Measurements from ENCODE around the gene ZMYM2.

Gene ZMYM2

GRCh38 chr13:20049558-20050473, 91.3 kb downstream of the ZMYM2 start:
- no peak for DNase-seq

DNA sequence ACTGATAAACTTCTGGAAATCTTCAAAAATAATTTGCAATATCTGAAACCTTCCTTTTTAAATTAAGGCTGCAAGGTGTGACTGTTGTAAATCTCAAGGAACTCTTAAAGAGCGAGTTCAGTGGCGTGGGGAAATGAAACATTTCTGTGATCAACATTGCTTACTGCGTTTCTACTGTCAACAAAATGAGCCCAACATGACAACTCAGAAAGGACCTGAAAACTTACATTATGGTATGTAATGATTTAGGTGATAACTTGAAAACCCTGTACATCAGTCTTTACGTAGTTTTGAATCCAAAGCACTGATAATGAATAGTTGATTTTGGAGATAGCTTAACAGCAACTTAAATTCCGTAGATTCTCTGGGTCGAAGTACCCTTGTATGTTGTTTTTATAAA, 92.8 kb downstream of the ZMYM2 start:
- no peak for DNase-seq

GRCh38 chr13:20053016-20053415, 94.5 kb downstream of the ZMYM2 start:
- DNase-seq: no peak

DNA sequence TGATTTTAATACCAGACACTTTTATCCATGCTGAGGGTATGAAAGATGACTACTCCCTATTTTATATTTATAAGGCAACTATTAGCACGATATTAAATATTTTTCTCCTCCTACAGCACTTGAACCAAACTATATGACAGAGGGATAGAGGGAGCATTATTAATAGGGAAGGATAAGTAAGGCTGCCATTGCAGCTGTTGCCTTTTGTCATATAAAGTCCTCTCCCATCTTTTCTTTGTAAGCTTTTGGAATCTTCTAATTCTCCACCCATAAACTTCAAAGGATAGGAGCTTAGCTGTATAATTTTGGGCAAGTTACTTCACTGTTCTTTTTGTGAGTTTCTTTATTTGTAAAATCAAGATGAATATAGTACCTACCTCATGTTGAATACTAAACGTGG, 95.4 kb downstream of the ZMYM2 start:
- DNase-seq: no peak

DNA sequence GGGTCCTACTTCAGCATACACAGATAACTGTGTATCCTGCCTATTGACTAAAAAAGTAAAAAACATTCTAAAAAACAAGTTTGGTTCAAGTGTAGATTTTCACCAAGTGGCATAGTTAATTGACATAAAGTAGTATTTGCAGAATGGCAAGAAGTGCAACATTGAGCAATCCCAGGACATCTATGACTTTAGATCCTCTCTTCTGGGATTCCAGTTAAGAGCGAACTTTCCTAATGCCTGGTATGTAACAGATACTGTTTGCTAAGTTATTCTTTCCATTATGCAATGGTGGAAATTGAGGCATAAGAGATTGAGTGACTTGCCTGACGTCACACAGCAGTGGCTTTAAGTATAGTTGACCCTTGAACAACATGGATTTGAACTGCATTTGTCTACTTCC, 96.1 kb downstream of the ZMYM2 start:
- no peak for DNase-seq

- no peak for DNase-seq
Observed at GRCh38 chr13:20057214-20057613, 98.7 kb downstream of the ZMYM2 start.

- DNase-seq: no peak
Observed at GRCh38 chr13:20057963-20058362, 99.4 kb downstream of the ZMYM2 start.

GRCh38 chr13:20058476-20058875, 99.9 kb downstream of the ZMYM2 start:
- DNase-seq: no peak

DNA sequence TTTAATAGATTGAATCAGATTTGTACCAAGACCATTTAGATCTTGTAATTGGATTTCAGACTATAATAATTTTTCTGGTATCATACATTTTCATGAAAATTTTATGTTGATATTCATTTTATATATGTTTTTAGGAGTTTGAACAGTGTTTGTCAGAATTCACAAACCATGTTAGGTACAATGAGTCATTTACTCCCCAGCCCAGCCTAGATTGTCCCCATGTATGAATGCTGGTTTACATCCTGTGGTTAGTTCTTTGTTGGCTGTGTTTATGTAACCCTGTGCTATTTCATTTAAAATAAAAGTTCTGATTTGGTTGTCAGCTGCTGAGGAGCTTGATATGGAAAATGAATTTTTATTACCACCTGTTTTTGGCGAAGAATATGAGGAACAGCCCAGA, 105.6 kb downstream of the ZMYM2 start:
- DNase-seq: no peak

DNA sequence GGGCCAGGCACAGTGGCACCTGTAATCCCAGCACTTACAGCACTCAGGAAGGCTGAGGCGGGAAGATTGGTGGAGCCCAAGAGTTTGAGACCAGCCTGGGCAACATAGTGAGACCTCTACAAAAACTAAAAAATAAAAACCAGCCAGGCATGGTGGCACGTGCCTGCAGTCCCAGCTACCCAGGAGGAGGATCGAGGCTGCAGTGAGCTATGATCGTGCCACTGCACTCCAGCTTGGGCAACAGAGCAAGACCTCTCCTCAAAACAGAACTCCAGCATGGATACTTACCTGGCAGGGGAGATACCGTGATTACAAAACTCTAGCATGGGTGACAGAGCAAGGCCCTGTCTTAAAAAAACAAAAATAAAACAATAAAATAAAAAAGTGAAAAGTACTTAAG, 107.0 kb downstream of the ZMYM2 start:
- DNase-seq: no peak

DNA sequence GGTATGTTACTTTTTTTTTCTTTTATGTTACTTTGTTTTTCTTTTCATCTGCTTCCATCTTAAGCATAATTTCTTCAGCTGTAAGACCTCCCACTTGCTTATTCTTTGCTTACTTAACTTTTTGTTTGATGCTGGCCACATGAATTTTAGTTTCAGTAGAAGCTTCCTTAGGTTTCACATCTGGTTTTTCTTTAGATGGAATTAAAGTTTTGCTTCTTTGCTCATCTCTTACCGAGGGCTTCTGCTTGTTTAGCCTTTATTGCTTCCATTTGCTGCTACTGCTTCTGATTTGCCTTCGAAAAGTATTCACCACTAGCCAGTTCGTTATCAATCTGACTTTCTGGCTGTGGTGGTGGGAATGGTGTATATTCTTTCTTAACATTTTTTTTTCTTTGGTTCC, 111.4 kb downstream of the ZMYM2 start:
- DNase-seq: no peak

DNA sequence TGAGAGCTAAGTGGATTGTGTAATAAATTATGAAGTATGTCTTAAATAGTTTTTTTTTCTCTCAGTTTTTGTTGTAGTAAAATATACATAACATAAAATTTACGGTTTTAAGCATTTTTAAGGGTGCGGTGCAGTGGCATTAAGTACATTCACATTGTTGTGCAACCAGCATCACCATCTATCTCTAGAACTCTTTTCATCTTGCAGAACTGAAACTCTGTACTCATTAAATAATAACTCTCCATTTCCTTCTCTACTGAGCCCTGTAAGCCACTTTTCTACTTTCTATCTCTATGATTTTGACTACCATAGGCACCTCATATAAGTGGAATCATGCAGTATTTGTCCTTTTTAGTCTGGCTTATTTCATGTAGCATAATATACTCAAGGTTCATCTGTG, 115.2 kb downstream of the ZMYM2 start:
- DNase-seq: no peak

- DNase-seq: no peak
Observed at GRCh38 chr13:20074966-20075365, 116.4 kb downstream of the ZMYM2 start.

- DNase-seq: no peak
Observed at GRCh38 chr13:20077086-20077485, 118.6 kb downstream of the ZMYM2 start.

DNA sequence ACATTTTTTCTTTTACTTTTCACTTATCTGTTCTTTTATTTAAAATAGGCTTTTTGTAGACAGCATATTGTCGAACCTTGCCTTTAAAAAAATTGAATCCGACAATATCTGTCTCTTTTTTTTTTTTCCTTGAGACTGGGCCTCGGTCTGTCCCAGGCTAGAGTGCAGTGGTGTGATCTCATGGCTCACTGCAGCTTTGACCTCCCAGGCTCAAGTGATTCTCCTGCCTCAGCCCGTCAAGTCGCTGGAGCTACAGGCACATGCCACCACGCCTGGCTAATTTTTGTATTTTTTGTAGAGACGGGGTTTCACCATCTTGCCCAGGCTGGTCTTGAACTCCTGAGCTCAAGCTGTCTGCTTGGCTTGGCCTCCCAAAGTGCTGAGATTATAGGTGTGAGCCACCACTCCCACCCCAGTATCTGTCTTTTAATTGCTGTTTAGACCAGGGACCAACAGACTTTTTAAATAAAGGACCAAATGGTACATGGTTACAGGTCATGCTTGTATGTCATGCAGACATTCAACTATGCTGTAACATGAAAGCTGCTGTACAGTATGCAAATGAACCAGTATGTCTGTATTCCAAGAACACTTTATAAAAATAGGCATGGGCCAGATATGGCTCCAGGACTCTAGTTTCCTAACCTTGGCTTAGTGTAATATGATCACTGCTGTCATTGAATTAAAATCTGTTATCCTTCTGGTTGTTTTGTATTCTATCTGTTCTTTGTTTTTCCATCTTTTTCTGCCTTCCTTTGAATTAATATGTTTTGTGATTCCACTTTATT, 122.0 kb downstream of the ZMYM2 start:
- no peak for DNase-seq

DNA sequence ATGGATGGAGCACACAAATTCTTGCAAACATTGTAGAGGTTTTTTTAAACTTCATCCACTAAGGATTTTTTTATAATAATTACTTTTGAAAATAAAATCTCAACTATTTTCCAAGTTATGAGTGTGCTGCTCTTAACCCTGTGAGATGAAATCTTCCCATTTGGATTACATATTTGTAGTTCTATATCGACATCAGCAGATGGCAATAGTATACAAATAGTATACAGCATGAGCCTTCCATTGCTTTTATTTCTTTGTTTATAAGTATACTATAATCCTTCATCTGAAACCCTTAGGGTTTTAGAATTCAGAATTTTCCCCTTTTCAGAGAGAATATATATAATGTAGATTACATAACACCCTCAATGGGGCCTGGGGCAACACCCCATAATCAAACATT, 131.8 kb downstream of the ZMYM2 start:
- DNase-seq: no peak

GRCh38 chr13:20093951-20094350, 135.4 kb downstream of the ZMYM2 start:
- no peak for DNase-seq

- no peak for DNase-seq
Observed at GRCh38 chr13:20099319-20099718, 140.8 kb downstream of the ZMYM2 start.

- DNase-seq: no peak
Observed at GRCh38 chr13:20101467-20102316, 143.2 kb downstream of the ZMYM2 start.

DNA sequence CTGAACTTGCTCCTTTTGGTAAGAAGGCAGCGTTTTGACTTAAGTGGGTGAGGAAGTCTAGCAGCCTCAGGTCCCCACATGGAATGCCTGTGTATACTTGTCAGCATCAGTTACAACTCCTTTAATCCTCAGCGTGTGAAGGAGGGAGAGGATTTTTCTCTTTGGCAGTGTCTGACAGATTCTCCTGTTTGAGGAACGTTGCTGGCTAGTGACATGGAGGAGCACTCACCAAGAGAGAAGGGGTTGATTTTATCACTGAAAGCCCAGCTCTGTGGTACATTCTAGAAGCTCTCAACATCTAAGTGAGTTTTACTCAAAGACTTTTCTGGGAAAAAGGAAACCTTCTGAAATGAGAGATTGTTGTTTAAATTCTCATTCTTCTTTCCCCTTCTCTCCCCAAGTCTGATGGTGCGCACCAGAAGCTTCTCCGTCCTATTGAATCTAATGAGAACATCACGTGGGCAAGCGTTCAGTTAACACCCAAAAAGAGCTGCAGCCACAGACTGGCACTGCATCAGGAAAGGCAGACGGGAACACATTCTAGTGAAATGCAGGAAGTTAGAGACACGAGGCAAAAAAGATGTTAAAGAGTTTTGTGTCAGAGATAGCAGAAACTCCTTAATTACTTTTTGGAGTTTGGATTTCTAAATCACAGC, 144.1 kb downstream of the ZMYM2 start:
- no peak for DNase-seq

DNA sequence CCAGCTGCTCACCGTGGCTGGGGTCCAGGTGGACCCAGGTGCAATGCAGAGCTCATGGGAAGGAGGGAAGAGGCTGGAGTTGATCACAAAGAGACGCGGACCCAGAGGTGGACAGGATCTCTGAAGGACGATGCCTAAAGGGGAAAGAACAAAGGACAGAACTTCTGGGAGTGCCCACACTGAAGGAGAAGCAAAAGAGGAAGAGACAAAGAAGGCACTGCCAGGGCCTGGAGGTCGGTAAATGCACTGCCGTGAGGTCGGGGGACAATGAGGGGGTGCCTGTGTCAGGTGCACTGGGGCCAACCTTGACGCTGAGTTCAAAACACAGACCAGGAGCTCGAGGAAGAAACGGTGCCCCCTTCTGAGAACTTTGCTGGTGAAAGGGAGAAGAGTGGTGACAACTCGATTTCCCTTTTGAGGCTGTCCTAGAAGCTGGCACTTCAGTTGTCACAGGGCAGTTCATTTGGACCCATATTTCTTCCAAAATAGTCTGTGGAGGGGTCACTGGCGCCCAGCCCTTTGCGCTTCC, 146.7 kb downstream of the ZMYM2 start:
- DNase-seq: no peak

- DNase-seq: no peak
Observed at GRCh38 chr13:20106742-20107141, 148.2 kb downstream of the ZMYM2 start.

Measured in activated T-cell treated with anti-CD3 and anti-CD28 coated beads, Interleukin-2, amount 50 U/mL, for 48 hours (primary cell).